Heart left ventricle (tissue), 16 donors: ENCODE data around the gene FOSL2. TPM values are rescaled to one million over a fixed set of nuclear protein-coding genes. Genes with fewer than 3 reads are reported as not detected.

Experiments used
- ATAC-seq, 4 donors: fragments of 200-7000 bp; cut with Tn5 transposase; one replicate each; pipeline ENCODE4 v1.9.1; 2020 to 2022; ENCODE audit warnings: moderate library complexity in 4 of 4, mild to moderate bottlenecking in 3 of 4, moderate number of reproducible peaks in 1 of 4
- DNase-seq, 5 donors: peaks; one replicate each; pipeline ENCODE4 v3.0.0-alpha.2; 2020
- H3K27ac ChIP-seq, 12 donors: fragments of 200-600 bp; sonication (generic) in 4 of 12; one replicate each; pipeline versions ENCODE4 v1.5.0 to v1.8.0; 2016 to 2022; ENCODE audit warnings: mild to moderate bottlenecking in 2 of 12
- H3K27me3 ChIP-seq, 9 donors: fragments of 200-600 bp; sonication (generic) in 2 of 9; one replicate each; pipeline versions ENCODE4 v1.5.1 to v1.8.0; 2016 to 2022; ENCODE audit warnings: mild to moderate bottlenecking in 3 of 9
- H3K36me3 ChIP-seq, 9 donors: fragments of 200-600 bp; sonication (generic) in 2 of 9; one replicate each; pipeline versions ENCODE4 v1.5.0 to v1.8.0; 2018 to 2022; ENCODE audit warnings: mild to moderate bottlenecking in 2 of 9
- H3K4me1 ChIP-seq, 12 donors: fragments of 200-600 bp; sonication (generic) in 4 of 12; one replicate each; pipeline versions ENCODE4 v1.5.0 to v1.8.0; 2016 to 2022; ENCODE audit warnings: mild to moderate bottlenecking in 3 of 12
- H3K4me3 ChIP-seq, 12 donors: fragments of 200-600 bp; sonication (generic) in 4 of 12; one replicate each; pipeline versions ENCODE4 v1.5.0 to v1.8.0; 2017 to 2022; ENCODE audit warnings: mild to moderate bottlenecking in 9 of 12, moderate library complexity in 4 of 12
- H3K9me3 ChIP-seq, 12 donors: fragments of 200-600 bp; sonication (generic) in 4 of 12; one replicate each; pipeline versions ENCODE4 v1.5.0 to v1.8.0; 2016 to 2022; ENCODE audit warnings: mild to moderate bottlenecking in 1 of 12
- POLR2A ChIP-seq, 2 donors: fragments of 450-650 bp; IDR thresholded peaks; one replicate each; pipeline ENCODE4 v1.6.1; 2017; ENCODE audit warnings: antibody characterized with exemption in 2 of 2, mild to moderate bottlenecking in 2 of 2, moderate library complexity in 2 of 2
- WGBS, 4 donors: extraction: QIAGEN DNeasy Blood & Tissue Kit in 2 of 4; methylation state at CpG; one replicate each; pipeline versions ENCODE4 v1.1.5 to v1.1.7; 2013 to 2018; 5-methylcytosine and 5-hydroxymethylcytosine counted together
- intact Hi-C, 10 donors: fragments of 100-400 bp; cut with DNase I; formaldehyde crosslinking; loops; one replicate each; pipeline versions ENCODE4 v1.11.1 to v1.14.2; 2022
- polyA plus RNA-seq, 2 donors: library from polyadenylated mRNA; stranded (reverse); fragments of 200-250 nt; gene quantifications; one replicate each; pipeline ENCODE4 v1.2.3, GENCODE V29; 2013
- total RNA-seq, 9 donors: library from RNA; depleted of rRNA in 2 of 9; stranded (reverse); fragments of >200 nt in 2 of 9; fragmentation: NEBNext Ultra II Directional in 3 of 9; extraction: Animal tissue kit (Norgen Biotek cat#: 25700) in 3 of 9; gene quantifications; one replicate each; pipeline versions ENCODE4 v1.1.0 to v1.2.4, GENCODE V29; 2016 to 2023
- TF ChIP-seq, protein P1 (sequence below), 12 donors: fragments of 200-600 bp; sonication (generic) in 4 of 12; IDR thresholded peaks; one replicate each; pipeline versions ENCODE4 v1.5.0 to v1.8.0; 2018 to 2022; ENCODE audit warnings: antibody characterized with exemption in 12 of 12, mild to moderate bottlenecking in 5 of 12
- donor health status: ischemic (EF 13 %, LVEDD 7.1; RV severe dilation, severe dysfunction).
- donor health status: healthy with polysubstance abuse.
- donor health status: DM: no; HTN: yes; CAD: no.
- donor health status: DM: no; HTN: no; CAD: no.
- donor health status: ischemic (EF 25% LVEDD 6.9; RV normal size, moderate dysfunction).
- donor health status: ischemic (EF 25% LVEDD 5.7; RV mildly dilated, moderate dysfunction).
- donor health status: healthy.
- donor health status: DM: yes; HTN: yes; CAD: no.
- donor health status: ischemic (EF 35%, LVEDD 5.7; RV mildly dilated, moderate dysfunction).
- donor health status: nonischemic (EF 11% LVEDD 7.7; RV severe dilation, severe dysfunction).
- donor health status: DM: yes; HTN: yes; CAD: no.
- donor health status: PGD.
- donor health status: ischemic (EF 29% LVEDD 5.4; RV normal size, mild dysfunction).
- donor health status: nonischemic (EF 23%, LVEDD 6.1; RV moderate dilation, normal function).

Gene FOSL2
- total and polyA plus RNA-seq, 11 donors = 15.2 to 144 (median 50.2) TPM

DNA sequence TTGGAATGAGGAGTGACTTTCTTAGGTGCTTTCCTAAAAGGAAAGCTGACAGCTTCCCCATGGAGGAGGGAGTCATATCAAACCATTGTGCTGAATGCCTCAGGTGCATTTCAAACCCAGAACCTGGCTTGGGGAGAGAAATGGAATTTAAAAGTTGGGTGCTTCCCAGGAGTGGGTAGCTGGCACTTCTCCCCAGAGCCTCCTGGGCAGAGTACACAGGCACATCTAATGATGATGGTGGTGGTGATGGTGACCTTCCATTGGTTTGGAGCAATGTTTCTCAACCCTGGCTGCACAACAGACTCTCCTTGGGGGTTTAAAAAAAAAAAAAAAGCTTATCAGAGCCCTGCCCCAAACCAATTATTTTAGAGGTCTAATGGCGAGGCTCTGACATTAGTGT lies 8.3 kb downstream of the FOSL2 start:
- Histone ChIP-seq H3K36me3 (peaks cover 0 to 78% (median 35%) of the 10 kb centered on the region in 9 donors), H3K4me1 (peaks cover 25 to 92% (median 65%) of the 10 kb centered on the region in 12 donors), H3K9me3 (no peaks in the 10 kb centered on the region), H3K4me3 (no peak overlapping the region), H3K27ac (peak overlapping the region in 7 of 12 donors; percentile 15 to 100 (median 62)), H3K27me3 (no peaks in the 10 kb centered on the region)
- ATAC-seq = no peak
- intact Hi-C loops = loop anchor here in 2 of 10 donors (5.0 to 10.0 kb wide), 3 partner anchors 446 to 699 kb away; partner anchors contain the start of genes BABAM2 (in 1 of the 2) and RBKS (in 1 of the 2)
- TF ChIP-seq, protein P1, sequence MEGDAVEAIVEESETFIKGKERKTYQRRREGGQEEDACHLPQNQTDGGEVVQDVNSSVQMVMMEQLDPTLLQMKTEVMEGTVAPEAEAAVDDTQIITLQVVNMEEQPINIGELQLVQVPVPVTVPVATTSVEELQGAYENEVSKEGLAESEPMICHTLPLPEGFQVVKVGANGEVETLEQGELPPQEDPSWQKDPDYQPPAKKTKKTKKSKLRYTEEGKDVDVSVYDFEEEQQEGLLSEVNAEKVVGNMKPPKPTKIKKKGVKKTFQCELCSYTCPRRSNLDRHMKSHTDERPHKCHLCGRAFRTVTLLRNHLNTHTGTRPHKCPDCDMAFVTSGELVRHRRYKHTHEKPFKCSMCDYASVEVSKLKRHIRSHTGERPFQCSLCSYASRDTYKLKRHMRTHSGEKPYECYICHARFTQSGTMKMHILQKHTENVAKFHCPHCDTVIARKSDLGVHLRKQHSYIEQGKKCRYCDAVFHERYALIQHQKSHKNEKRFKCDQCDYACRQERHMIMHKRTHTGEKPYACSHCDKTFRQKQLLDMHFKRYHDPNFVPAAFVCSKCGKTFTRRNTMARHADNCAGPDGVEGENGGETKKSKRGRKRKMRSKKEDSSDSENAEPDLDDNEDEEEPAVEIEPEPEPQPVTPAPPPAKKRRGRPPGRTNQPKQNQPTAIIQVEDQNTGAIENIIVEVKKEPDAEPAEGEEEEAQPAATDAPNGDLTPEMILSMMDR (IDR thresholded peaks at IDR 0.05) = no peak
- TF ChIP-seq POLR2A (IDR thresholded peaks at IDR 0.05) = no peak
- 92 to 100% (median 97%) methylated on average over 1 of the region's 1 CpG for WGBS, 4 donors
- DNase-seq = no peak

DNA sequence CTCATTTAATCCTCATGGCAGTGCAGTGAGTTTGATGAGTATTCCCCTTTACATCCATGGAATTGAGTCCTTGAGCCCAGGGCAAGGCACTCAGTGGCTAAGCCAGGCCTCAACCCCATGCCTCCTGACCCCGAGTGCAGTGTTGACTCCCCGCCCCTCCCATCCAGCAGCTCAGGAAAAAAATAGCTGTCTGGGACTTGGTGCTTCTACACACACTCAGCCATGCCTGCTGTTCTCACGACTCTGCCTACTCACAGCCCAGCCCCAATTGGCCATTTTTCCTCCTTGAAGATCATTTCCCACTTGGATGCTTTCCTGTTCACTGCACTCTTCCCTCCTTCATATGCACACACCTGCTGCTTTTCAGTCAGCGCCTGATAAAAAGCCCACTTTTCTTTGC lies 8.8 kb downstream of the FOSL2 start:
- Histone ChIP-seq H3K9me3 (no peaks in the 10 kb centered on the region), H3K27ac (peak overlapping the region in 2 of 12 donors; percentile 15 to 100), H3K4me3 (no peak overlapping the region), H3K4me1 (peaks cover 25 to 97% (median 67%) of the 10 kb centered on the region in 12 donors), H3K36me3 (peaks cover 0 to 83% (median 40%) of the 10 kb centered on the region in 9 donors), H3K27me3 (no peaks in the 10 kb centered on the region)
- DNase-seq = no peak
- WGBS, 4 donors = 63 to 76% (median 68%) methylated on average over 4 of the region's 4 CpGs
- TF ChIP-seq, protein P1 (IDR thresholded peaks at IDR 0.05) = no peak
- TF ChIP-seq POLR2A (IDR thresholded peaks at IDR 0.05) = no peak
- ATAC-seq = peak in 3 of 4 donors; percentile 9 to 19 (median 18)
- intact Hi-C loops = loop anchor here in 2 of 10 donors (5.0 to 10.0 kb wide), 3 partner anchors 447 to 699 kb away; partner anchors contain the start of genes BABAM2 (in 1 of the 2) and RBKS (in 1 of the 2)

DNA sequence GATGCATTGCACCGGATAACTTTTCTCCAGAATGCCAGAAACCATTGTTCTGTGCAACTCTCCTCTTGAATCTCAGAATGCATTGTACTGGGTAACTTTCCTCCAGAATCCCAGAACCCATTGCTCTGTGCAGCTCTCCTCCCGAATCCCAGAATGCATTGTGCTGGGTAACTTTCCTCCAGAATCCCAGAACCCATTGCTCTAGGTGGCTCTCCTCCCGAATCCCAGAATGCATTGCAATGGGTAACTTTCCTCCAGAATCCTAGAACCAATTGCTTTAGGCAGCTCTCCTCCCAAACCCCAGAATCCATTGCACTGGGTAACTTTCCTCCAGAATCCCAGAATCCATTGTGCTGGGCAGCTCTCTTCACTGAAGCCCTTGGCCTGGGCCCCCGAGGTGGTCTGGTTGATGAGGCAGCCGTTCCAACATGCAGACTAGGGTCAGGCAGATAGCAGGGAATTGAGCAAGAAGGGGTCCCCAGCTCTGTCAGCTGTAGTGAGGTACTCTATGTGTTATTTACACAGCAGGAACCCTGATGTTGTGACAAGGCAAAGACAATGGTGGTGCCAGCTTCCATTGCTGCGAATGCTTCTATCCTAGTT lies 9.4 kb downstream of the FOSL2 start:
- H3K36me3 ChIP-seq = peaks cover 0 to 89% (median 47%) of the 10 kb centered on the region in 9 donors
- no peak for DNase-seq

More for the DNA sequence above, 9.4 kb downstream of the FOSL2 start:
- H3K27me3 ChIP-seq = no peaks in the 10 kb centered on the region
- H3K4me3 ChIP-seq = no peak overlapping the region
- 83 to 95% (median 92%) methylated on average over 4 to 6 of the region's 6 CpGs for WGBS, 4 donors
- H3K4me1 ChIP-seq = peaks cover 22 to 100% (median 70%) of the 10 kb centered on the region in 12 donors
- peak overlapping the region in 1 of 12 donors; percentile 34 for H3K27ac ChIP-seq
- no peaks in the 10 kb centered on the region for H3K9me3 ChIP-seq
- ATAC-seq = no peak
- no peak for TF ChIP-seq POLR2A (IDR thresholded peaks at IDR 0.05)
- TF ChIP-seq, protein P1 (IDR thresholded peaks at IDR 0.05) = no peak
- intact Hi-C loops = loop anchor here in 2 of 10 donors (5.0 to 10.0 kb wide), 3 partner anchors 447 to 700 kb away; partner anchors contain the start of genes BABAM2 (in 1 of the 2) and RBKS (in 1 of the 2)
